ENCODE data around the gene CDC42EP1. TPM values are rescaled to one million over a fixed set of nuclear protein-coding genes. Genes with fewer than 3 reads are reported as not detected.
"Not testable (repeated sequence)": the region's sequence is repeated elsewhere in the genome, so short reads cannot be mapped to it uniquely, and the experiment has no call there.

Gene CDC42EP1
- total RNA-seq, 1 experiment from 2014 or later: 43.9 TPM

DNA sequence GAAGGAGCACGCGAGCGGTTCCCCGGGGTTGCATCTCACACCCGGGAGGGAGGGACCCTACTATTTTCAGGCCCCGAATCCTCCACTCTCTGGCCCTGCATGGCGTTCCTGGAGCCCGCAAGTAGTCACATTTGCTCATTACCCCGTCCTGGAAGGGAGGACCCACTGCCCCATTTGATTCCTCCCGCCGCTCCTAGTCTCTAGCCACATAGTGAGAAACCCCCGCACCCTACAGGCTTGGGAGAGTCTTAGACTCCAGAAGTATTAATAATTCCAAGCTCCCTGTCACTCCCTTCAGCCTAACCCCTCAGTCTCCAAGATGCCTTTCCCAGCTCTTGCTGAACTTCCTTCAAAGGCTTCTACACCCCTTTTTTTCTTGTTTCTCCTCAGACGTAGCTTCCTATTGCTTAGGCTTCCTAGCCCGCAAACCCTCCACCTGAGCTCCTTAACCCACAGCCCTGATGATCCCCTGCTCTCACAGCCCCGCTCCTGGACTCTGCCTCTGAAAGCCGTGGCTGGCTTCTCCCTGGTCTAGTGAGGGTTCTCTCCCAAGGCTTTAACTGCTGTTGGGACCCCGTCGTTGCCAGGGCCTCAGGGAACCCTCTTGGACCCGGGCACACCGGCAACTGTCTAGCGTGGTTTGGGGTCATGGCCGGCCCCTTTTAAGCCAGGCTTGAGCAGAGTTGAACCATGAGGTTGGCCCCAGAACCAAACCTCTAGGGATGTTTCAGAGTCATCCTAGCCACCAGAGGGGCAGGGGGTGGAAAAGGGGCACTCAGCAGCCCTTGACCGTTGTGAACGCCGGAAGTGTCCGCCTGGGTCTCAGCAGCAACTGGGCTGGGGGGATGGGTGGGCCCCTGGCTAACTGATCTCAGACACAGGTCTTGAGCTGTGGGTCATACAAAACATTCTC is 49.2 kb downstream of the CDC42EP1 start:
- H3K36me3 ChIP-seq (ENCODE audit: low read depth, low read length): no peaks in the 10 kb centered on the region
- peak overlapping the region; percentile 98 for H3K4me3 ChIP-seq (ENCODE audit: low read length)
- TF ChIP-seq, protein P1, sequence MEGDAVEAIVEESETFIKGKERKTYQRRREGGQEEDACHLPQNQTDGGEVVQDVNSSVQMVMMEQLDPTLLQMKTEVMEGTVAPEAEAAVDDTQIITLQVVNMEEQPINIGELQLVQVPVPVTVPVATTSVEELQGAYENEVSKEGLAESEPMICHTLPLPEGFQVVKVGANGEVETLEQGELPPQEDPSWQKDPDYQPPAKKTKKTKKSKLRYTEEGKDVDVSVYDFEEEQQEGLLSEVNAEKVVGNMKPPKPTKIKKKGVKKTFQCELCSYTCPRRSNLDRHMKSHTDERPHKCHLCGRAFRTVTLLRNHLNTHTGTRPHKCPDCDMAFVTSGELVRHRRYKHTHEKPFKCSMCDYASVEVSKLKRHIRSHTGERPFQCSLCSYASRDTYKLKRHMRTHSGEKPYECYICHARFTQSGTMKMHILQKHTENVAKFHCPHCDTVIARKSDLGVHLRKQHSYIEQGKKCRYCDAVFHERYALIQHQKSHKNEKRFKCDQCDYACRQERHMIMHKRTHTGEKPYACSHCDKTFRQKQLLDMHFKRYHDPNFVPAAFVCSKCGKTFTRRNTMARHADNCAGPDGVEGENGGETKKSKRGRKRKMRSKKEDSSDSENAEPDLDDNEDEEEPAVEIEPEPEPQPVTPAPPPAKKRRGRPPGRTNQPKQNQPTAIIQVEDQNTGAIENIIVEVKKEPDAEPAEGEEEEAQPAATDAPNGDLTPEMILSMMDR (conservative IDR thresholded peaks at IDR 0.05; ENCODE audit: low read depth, low read length): no peak
- TF ChIP-seq EZH2phosphoT487 (IDR thresholded peaks at IDR 0.05; ENCODE audit: borderline replicate concordance, low read length) (no peak), EZH2 (IDR thresholded peaks at IDR 0.05; ENCODE audit: low read length, unreplicated experiment) (no peak)
- H3F3A ChIP-seq (ENCODE audit: low read length, unreplicated experiment): no peaks in the 10 kb centered on the region
- intact Hi-C loops (cut with micrococcal nuclease): no loop called here
- no peaks in the 10 kb centered on the region for H4K20me1 ChIP-seq (ENCODE audit: low read length)
- H2AFZ ChIP-seq (ENCODE audit: low read length): peak overlapping the region; percentile 86
- CTCF ChIA-PET: interaction anchor here (1.1 kb wide), 2 partner anchors 34 to 42 kb away, joined by 3 read pairs; no protein-coding TSS in a partner anchor
- H3K4me2 ChIP-seq (ENCODE audit: low read length): peak overlapping the region; percentile 87
- no peaks in the 10 kb centered on the region for H3K9me3 ChIP-seq (ENCODE audit: low read length)
- BruUV-seq (replicated peaks): TSS peak; percentile 38
- peak; percentile 19 for DNase-seq
- peak overlapping the region; percentile 84 for H3K9ac ChIP-seq (ENCODE audit: low read length)
- H3K79me2 ChIP-seq (ENCODE audit: low read length): peaks cover 27% of the 10 kb centered on the region
- no peaks in the 10 kb centered on the region for H3K27me3 ChIP-seq (ENCODE audit: low read length)
- peaks cover 2% of the 10 kb centered on the region; the same call in 1 of the 2 replicates for H3K4me1 ChIP-seq (ENCODE audit: insufficient read depth, low read length)
- peak; percentile 5 for ATAC-seq
- H3K27ac ChIP-seq (ENCODE audit: low read length): peak overlapping the region; percentile 96
- POLR2A ChIA-PET (ENCODE audit: unreplicated experiment): interaction anchor here (0.9 to 1.1 kb wide), 2 partner anchors 49 to 77 kb away, joined by 3 to 6 read pairs; partner anchors contain the start of gene NOL12
- H3K9me2 ChIP-seq (replicated peaks; ENCODE audit: low read length): no peaks in the 10 kb centered on the region

DNA sequence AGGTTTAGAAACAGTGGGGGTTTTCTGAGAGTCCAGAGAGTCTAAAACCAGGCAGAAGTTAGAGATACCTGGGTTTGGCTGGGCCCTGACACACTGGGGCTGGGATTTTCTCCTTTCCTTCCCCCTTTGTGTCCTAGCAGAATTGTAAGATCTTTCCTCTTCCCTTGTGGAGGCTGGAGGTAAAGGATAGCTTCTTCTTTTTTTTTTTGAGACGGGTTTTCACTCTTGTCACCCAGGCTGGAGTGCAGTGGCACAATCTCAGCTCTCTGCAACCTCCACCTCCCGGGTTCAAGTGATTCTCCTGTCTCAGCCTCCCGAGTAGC is 49.8 kb downstream of the CDC42EP1 start:
- H4K20me1 ChIP-seq (ENCODE audit: low read length); H3K27me3 ChIP-seq (ENCODE audit: low read length); DNase-seq; H3K9me2 ChIP-seq (replicated peaks; ENCODE audit: low read length); ATAC-seq; H3K4me1 ChIP-seq (ENCODE audit: insufficient read depth, low read length); H3K36me3 ChIP-seq (ENCODE audit: low read depth, low read length); H3K27ac ChIP-seq (ENCODE audit: low read length); CTCF ChIA-PET; H2AFZ ChIP-seq (ENCODE audit: low read length); H3F3A ChIP-seq (ENCODE audit: low read length, unreplicated experiment); intact Hi-C loops (cut with micrococcal nuclease); BruUV-seq (replicated peaks); H3K9me3 ChIP-seq (ENCODE audit: low read length): not testable (repeated sequence)
- H3K9ac ChIP-seq (ENCODE audit: low read length): peak overlapping the region; percentile 84
- H3K4me2 ChIP-seq (ENCODE audit: low read length): peak overlapping the region; percentile 87
- peak overlapping the region; percentile 98 for H3K4me3 ChIP-seq (ENCODE audit: low read length)
- H3K79me2 ChIP-seq (ENCODE audit: low read length): peaks cover 27% of the 10 kb centered on the region
- POLR2A ChIA-PET (ENCODE audit: unreplicated experiment): interaction anchor here (0.7 to 0.9 kb wide), 2 partner anchors 48 to 68 kb away, joined by 3 to 6 read pairs; no protein-coding TSS in a partner anchor

DNA sequence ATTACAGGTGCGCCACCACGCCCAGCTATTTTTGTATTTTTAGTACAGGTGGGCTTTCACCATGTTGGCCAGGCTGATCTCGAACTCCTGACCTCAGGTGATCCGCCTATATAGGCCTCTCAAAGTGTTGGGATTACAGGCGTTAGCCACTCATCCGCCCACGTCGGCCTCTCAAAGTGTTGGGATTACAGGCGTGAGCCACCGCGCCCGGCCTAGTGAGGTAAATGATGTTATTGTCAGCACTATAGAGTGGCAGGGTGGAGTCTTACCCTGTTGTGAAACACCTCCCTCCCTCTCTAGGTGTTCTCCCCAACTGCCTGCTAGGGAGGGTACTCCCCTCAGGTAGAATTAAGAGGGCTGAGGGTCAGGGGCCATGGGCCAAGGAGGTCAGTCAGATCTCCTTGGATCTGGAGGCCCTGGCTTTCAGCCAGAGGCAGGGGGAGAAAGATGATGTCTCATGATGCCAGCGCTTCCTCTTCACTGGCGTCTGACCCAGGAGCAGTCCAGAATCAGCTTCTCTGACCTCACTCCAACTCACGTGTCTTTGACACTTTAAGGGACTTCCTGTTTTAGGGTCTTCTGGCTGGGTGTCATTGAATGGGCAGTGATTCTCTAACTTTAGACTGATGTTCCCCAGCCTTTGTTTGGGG is 50.3 kb downstream of the CDC42EP1 start:
- Histone ChIP-seq H3K9me3 (ENCODE audit: low read length) (no peaks in the 10 kb centered on the region), H3K27ac (ENCODE audit: low read length) (no peak overlapping the region), H3K36me3 (ENCODE audit: low read depth, low read length) (no peaks in the 10 kb centered on the region), H3K4me2 (ENCODE audit: low read length) (peak overlapping the region; percentile 87), H3K79me2 (ENCODE audit: low read length) (peaks cover 27% of the 10 kb centered on the region), H3K27me3 (ENCODE audit: low read length) (no peaks in the 10 kb centered on the region), H3K4me3 (ENCODE audit: low read length) (peak overlapping the region; percentile 98; the same call in 1 of the 2 replicates), H3K4me1 (ENCODE audit: insufficient read depth, low read length) (peaks cover 2% of the 10 kb centered on the region; the same call in 1 of the 2 replicates), H3F3A (ENCODE audit: low read length, unreplicated experiment) (no peaks in the 10 kb centered on the region), H3K9ac (ENCODE audit: low read length) (no peak overlapping the region), H2AFZ (ENCODE audit: low read length) (no peak overlapping the region), H4K20me1 (ENCODE audit: low read length) (no peaks in the 10 kb centered on the region), H3K9me2 (replicated peaks; ENCODE audit: low read length) (no peaks in the 10 kb centered on the region)
- ChIA-PET POLR2A (ENCODE audit: unreplicated experiment) (interaction anchor here (0.7 kb wide), 1 partner anchor 69 kb away, joined by 3 read pairs; no protein-coding TSS in a partner anchor), CTCF (no interaction called here)
- no peak for ATAC-seq
- TF ChIP-seq, protein P1 (conservative IDR thresholded peaks at IDR 0.05; ENCODE audit: low read depth, low read length): no peak
- TF ChIP-seq EZH2 (IDR thresholded peaks at IDR 0.05; ENCODE audit: low read length, unreplicated experiment) (no peak), EZH2phosphoT487 (IDR thresholded peaks at IDR 0.05; ENCODE audit: borderline replicate concordance, low read length) (no peak)
- no TSS peak for BruUV-seq (replicated peaks)
- intact Hi-C loops (cut with micrococcal nuclease): no loop called here
- no peak for DNase-seq
